Thyroid gland (tissue), 4 donors: Measurements from ENCODE around the gene MPPED2. TPM values are rescaled to one million over a fixed set of nuclear protein-coding genes. Genes with fewer than 3 reads are reported as not detected.

ENCODE experiments used
- DNase-seq, 2 donors: peaks; one replicate each; pipeline ENCODE4 v3.0.0-alpha.2; 2019
- H3K27ac ChIP-seq, 3 donors: fragments of 200-600 bp; sonication (generic); 1 replicate in 2 of 3; 2 replicates in 1 of 3; pipeline ENCODE4 v1.5.1; 2016 to 2019; ENCODE audit warnings: mild to moderate bottlenecking in 1 of 3, moderate library complexity in 1 of 3
- H3K27me3 ChIP-seq: fragments of 200-600 bp; sonication (generic); one replicate; pipeline ENCODE4 v1.5.1; 2019
- H3K36me3 ChIP-seq, 2 donors: fragments of 200-600 bp; sonication (generic); one replicate each; pipeline ENCODE4 v1.5.1; 2016 to 2019
- H3K4me1 ChIP-seq, 2 donors: fragments of 200-600 bp; sonication (generic); one replicate each; pipeline ENCODE4 v1.5.1; 2017 to 2019
- H3K4me3 ChIP-seq, 3 donors: fragments of 200-600 bp; sonication (generic); replicated peaks in 1 of 3; 1 replicate in 2 of 3; 2 replicates in 1 of 3; pipeline ENCODE4 v1.5.1; 2016; ENCODE audit warnings: mild to moderate bottlenecking in 1 of 3
- H3K9me3 ChIP-seq: fragments of 200-600 bp; sonication (generic); one replicate; pipeline ENCODE4 v1.5.1; 2017
- POLR2A ChIP-seq, 2 donors: fragments of 450-650 bp; IDR thresholded peaks; one replicate each; pipeline ENCODE4 v1.6.1; 2017; ENCODE audit warnings: antibody characterized with exemption in 2 of 2, mild to moderate bottlenecking in 2 of 2, moderate library complexity in 1 of 2
- WGBS, 2 donors: methylation state at CpG; one replicate each; pipeline ENCODE4 v1.1.5; 2017; 5-methylcytosine and 5-hydroxymethylcytosine counted together
- intact Hi-C: fragments of 100-400 bp; cut with DNase I; formaldehyde crosslinking; loops from one replicate; pipeline ENCODE4 v1.15.1; 2023
- total RNA-seq, 4 donors: library from RNA; depleted of rRNA; stranded (reverse); fragments of >200 nt; gene quantifications; one replicate each; pipeline ENCODE4 v1.2.3, GENCODE V29; 2016
- TF ChIP-seq, protein P1 (sequence below), 6 experiments: fragments of 200-600 bp in 3 of 6; fragments of 450-650 bp in 3 of 6; sonication (generic) in 3 of 6; IDR thresholded peaks; one replicate each; pipeline ENCODE4 v1.5.1; 2016 to 2019; ENCODE audit warnings: antibody characterized with exemption in 6 of 6, mild to moderate bottlenecking in 2 of 6, inconsistent platforms in 1 of 6, moderate library complexity in 1 of 6

MPPED2 gene
- total RNA-seq, 4 donors from 2014 or later, result 35.5 to 103 (median 75.0) TPM

DNA sequence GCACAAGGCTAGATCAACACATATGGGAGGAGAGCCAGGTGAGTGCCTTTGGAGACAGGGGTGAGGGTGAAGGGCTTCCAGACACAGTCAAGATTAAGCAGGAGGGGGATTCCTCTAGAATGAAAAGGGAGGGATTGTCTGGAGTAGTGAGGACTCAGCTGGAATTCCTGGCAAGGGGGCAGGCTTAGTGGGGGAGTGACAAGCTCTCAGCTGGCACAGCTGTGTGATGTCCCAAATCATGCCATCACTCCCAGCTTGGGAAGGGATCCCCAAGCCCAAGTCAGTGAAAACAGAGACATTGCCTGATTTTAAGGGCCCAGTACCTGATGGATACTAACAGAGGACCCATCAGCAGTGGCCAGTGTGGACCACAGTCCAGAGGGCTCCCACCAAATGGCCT, 119.0 kb downstream of the MPPED2 start:
- H3K9me3 ChIP-seq, result no peaks in the 10 kb centered on the region
- no peaks in the 10 kb centered on the region for H3K36me3 ChIP-seq
- no peak overlapping the region for H3K27ac ChIP-seq
- no peak overlapping the region for H3K4me3 ChIP-seq
- no peak for TF ChIP-seq POLR2A (IDR thresholded peaks at IDR 0.05)
- TF ChIP-seq, protein P1, sequence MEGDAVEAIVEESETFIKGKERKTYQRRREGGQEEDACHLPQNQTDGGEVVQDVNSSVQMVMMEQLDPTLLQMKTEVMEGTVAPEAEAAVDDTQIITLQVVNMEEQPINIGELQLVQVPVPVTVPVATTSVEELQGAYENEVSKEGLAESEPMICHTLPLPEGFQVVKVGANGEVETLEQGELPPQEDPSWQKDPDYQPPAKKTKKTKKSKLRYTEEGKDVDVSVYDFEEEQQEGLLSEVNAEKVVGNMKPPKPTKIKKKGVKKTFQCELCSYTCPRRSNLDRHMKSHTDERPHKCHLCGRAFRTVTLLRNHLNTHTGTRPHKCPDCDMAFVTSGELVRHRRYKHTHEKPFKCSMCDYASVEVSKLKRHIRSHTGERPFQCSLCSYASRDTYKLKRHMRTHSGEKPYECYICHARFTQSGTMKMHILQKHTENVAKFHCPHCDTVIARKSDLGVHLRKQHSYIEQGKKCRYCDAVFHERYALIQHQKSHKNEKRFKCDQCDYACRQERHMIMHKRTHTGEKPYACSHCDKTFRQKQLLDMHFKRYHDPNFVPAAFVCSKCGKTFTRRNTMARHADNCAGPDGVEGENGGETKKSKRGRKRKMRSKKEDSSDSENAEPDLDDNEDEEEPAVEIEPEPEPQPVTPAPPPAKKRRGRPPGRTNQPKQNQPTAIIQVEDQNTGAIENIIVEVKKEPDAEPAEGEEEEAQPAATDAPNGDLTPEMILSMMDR (IDR thresholded peaks at IDR 0.05), result no peak
- intact Hi-C loops, result no loop called here
- H3K4me1 ChIP-seq, result peaks cover 0 to 10% of the 10 kb centered on the region in 2 donors
- DNase-seq, result peak; percentile 12 to 14
- H3K27me3 ChIP-seq, result no peaks in the 10 kb centered on the region

- TF ChIP-seq, protein P1 (IDR thresholded peaks at IDR 0.05), result no peak
- no peak for TF ChIP-seq POLR2A (IDR thresholded peaks at IDR 0.05)
- WGBS, 2 donors, result 50 to 86% methylated on average over 1 of the region's 1 CpG
- Histone ChIP-seq H3K36me3 (no peaks in the 10 kb centered on the region), H3K9me3 (no peaks in the 10 kb centered on the region), H3K27ac (no peak overlapping the region), H3K27me3 (no peaks in the 10 kb centered on the region), H3K4me3 (no peak overlapping the region), H3K4me1 (peaks cover 0 to 20% of the 10 kb centered on the region in 2 donors)
- intact Hi-C loops, result no loop called here
- DNase-seq, result no peak
Observed at GRCh38 chr11:30465623-30466022, 120.5 kb downstream of the MPPED2 start.

GRCh38 chr11:30465192-30465591, 121.0 kb downstream of the MPPED2 start:
- 84 to 89% methylated on average over 2 of the region's 2 CpGs for WGBS, 2 donors
- intact Hi-C loops, result no loop called here
- H3K27ac ChIP-seq, result no peak overlapping the region
- peaks cover 0 to 20% of the 10 kb centered on the region in 2 donors for H3K4me1 ChIP-seq
- H3K36me3 ChIP-seq, result no peaks in the 10 kb centered on the region
- H3K27me3 ChIP-seq, result no peaks in the 10 kb centered on the region
- no peak for DNase-seq
- H3K4me3 ChIP-seq, result no peak overlapping the region
- no peak for TF ChIP-seq POLR2A (IDR thresholded peaks at IDR 0.05)
- TF ChIP-seq, protein P1 (IDR thresholded peaks at IDR 0.05), result no peak
- H3K9me3 ChIP-seq, result no peaks in the 10 kb centered on the region

- 82 to 89% methylated on average over 2 of the region's 2 CpGs for WGBS, 2 donors
- no peaks in the 10 kb centered on the region for H3K9me3 ChIP-seq
- H3K36me3 ChIP-seq, result no peaks in the 10 kb centered on the region
- no peak for DNase-seq
- intact Hi-C loops, result no loop called here
- no peak overlapping the region for H3K4me3 ChIP-seq
- peaks cover 0 to 20% of the 10 kb centered on the region in 2 donors for H3K4me1 ChIP-seq
- H3K27me3 ChIP-seq, result no peaks in the 10 kb centered on the region
- H3K27ac ChIP-seq, result peak overlapping the region in 1 of 3 donors; percentile 5
- TF ChIP-seq, protein P1 (IDR thresholded peaks at IDR 0.05), result no peak
- no peak for TF ChIP-seq POLR2A (IDR thresholded peaks at IDR 0.05)
Observed at GRCh38 chr11:30463266-30463665, 122.9 kb downstream of the MPPED2 start.

GRCh38 chr11:30462421-30462820, 123.7 kb downstream of the MPPED2 start:
- intact Hi-C loops, result no loop called here
- Histone ChIP-seq H3K4me1 (peaks cover 0 to 19% of the 10 kb centered on the region in 2 donors), H3K36me3 (no peaks in the 10 kb centered on the region), H3K27me3 (no peaks in the 10 kb centered on the region), H3K4me3 (no peak overlapping the region), H3K9me3 (no peaks in the 10 kb centered on the region), H3K27ac (no peak overlapping the region)
- no peak for TF ChIP-seq POLR2A (IDR thresholded peaks at IDR 0.05)
- TF ChIP-seq, protein P1 (IDR thresholded peaks at IDR 0.05), result no peak
- 73 to 78% methylated on average over 3 of the region's 3 CpGs for WGBS, 2 donors
- DNase-seq, result no peak
